Activated T-helper 9 cell treated with anti-CD3 and anti-CD28 coated beads, Interleukin-2, amount 50 U/mL, for 16 hours (primary cell): ENCODE data around the gene EME2.

Experiments
- DNase-seq: peaks from one replicate; pipeline ENCODE4 v3.0.0-alpha.2; 2020; ENCODE audit warnings: low read depth

Gene EME2

GRCh38 chr16:1745181-1745899, 27.3 kb upstream of the EME2 start:
- no peak for DNase-seq

GRCh38 chr16:1745900-1746692, 26.5 kb upstream of the EME2 start:
- no peak for DNase-seq

- DNase-seq: no peak
Measured at GRCh38 chr16:1746693-1747195, 25.9 kb upstream of the EME2 start.

- DNase-seq: no peak
Measured at GRCh38 chr16:1747934-1748333, 24.7 kb upstream of the EME2 start.

- DNase-seq: no peak
Measured at GRCh38 chr16:1749152-1750117, 23.2 kb upstream of the EME2 start.

- no peak for DNase-seq
Measured at GRCh38 chr16:1751946-1752345, 20.7 kb upstream of the EME2 start.

- no peak for DNase-seq
Measured at GRCh38 chr16:1752853-1753252, 19.8 kb upstream of the EME2 start.

GRCh38 chr16:1754204-1754603, 18.4 kb upstream of the EME2 start:
- DNase-seq: no peak

- no peak for DNase-seq
Measured at GRCh38 chr16:1757714-1758461, 14.7 kb upstream of the EME2 start.

GRCh38 chr16:1758923-1759322, 13.7 kb upstream of the EME2 start:
- DNase-seq: no peak

- no peak for DNase-seq
Measured at GRCh38 chr16:1759511-1759910, 13.1 kb upstream of the EME2 start.

GRCh38 chr16:1760911-1761310, 11.7 kb upstream of the EME2 start:
- no peak for DNase-seq

- no peak for DNase-seq
Measured at GRCh38 chr16:1761751-1762150, 10.9 kb upstream of the EME2 start.

- DNase-seq: no peak
Measured at GRCh38 chr16:1762196-1762878, 10.3 kb upstream of the EME2 start.

- no peak for DNase-seq
Measured at GRCh38 chr16:1762879-1763520, 9.6 kb upstream of the EME2 start.

GRCh38 chr16:1763521-1764511, 8.8 kb upstream of the EME2 start:
- DNase-seq: no peak

GRCh38 chr16:1764971-1765370, 7.6 kb upstream of the EME2 start:
- DNase-seq: no peak

- DNase-seq: no peak
Measured at GRCh38 chr16:1765826-1766225, 6.8 kb upstream of the EME2 start.

- DNase-seq: no peak
Measured at GRCh38 chr16:1766231-1766630, 6.4 kb upstream of the EME2 start.
